Retina (tissue), 1 donor: Measurements from ENCODE around the gene ORAI2.
"Not testable (repeated sequence)": the region's sequence is repeated elsewhere in the genome, so short reads cannot be mapped to it uniquely, and the experiment has no call there.

Experiments
- DNase-seq: peaks from one replicate; pipeline ENCODE4 v3.0.0-alpha.2; 2016

The ORAI2 gene

DNA sequence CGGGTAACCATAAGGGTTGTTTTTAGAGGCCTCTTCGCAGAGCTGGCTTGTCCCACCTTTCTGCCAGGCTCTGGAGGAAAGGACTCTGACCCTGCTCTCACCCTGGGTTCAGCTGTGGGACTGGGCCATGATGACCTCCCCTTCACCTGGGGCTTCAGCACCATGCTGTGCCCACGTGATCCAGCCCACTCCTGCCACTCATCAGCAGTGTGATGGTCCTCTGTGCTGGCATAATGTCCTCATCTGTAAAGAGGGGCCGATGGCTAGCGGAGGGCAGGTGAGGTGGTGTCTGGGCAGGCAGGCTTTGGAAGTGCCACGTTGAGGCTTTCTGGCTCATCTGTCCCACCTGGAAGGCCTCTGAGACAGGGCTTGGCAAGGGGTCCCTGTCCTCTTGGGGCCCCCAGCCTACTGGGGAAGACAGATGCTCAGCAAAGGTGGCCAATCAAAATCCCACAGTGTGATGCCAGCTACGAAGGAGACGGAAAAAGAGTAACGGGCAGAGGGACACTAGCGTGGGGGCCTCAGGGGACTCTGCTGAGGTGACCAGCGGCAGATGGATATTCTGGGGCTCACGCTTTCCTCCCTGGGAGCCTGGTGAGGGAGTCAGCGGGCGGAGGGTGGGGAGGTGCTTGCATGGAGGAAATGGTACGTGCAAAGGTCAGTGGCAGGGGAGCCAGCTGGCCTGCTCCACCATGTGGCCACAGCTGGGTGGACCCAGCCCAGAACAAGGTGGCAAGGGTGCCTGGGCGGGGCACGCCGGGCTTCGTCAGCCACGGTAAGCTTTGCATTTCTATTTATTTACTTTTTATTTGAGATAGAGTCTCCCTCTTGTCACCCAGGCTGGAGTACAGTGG, 36.8 kb downstream of the ORAI2 start:
- no peak for DNase-seq

DNA sequence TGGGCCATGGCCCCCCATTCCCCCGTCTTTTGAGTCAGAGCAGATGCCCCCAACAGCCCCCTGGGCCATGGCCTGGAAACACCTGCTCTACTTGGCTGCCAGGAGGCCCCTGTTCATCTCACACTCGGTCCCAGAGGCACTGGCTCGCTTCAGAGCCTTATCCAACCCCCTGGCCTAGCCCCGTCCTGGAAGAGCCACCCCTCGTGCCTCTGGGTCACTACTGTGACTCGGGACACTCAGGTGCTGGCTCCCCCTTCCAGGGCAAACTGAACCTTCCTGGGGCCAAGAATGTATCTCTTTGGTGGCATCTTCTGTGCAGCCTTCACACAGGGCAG, 38.4 kb downstream of the ORAI2 start:
- no peak for DNase-seq

DNA sequence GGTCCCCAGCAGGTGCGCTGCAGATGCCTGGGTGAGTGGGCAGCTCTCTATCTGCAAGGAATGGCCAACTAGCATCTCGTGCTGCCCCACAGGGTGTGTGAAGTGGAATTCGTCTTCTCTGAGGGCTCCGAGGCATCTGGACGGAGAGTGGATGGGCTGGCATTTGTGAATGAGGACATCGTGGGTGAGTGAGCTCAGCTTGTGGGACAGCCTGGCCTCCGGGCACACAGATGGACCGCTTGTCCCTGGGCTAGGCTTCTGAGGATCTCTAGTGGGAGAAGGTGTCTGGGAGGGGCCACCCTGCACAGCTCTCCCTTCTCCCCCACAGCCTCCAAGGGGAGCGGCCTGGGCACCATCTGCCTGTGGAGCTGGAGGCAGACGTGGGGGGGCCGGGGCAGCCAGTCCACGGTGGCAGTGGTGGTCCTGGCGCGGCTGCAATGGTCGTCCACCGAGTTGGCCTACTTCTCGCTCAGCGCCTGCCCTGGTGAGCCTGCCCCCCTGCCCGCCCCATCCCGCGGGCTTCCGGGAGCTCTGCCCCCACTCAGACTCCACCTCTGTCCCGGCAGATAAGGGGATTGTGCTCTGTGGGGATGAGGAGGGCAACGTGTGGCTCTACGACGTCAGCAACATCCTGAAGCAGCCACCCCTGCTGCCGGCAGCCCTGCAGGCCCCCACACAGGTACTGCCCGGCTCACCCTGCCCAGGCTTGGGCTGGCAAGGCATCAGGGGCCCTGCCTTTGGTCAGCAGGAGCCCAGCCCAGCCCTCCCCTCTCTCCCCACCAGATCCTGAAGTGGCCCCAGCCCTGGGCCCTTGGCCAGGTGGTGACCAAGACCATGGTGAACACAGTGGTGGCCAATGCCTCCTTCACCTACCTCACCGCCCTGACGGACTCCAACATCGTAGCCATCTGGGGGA, 39.0 kb downstream of the ORAI2 start:
- DNase-seq = no peak

DNA sequence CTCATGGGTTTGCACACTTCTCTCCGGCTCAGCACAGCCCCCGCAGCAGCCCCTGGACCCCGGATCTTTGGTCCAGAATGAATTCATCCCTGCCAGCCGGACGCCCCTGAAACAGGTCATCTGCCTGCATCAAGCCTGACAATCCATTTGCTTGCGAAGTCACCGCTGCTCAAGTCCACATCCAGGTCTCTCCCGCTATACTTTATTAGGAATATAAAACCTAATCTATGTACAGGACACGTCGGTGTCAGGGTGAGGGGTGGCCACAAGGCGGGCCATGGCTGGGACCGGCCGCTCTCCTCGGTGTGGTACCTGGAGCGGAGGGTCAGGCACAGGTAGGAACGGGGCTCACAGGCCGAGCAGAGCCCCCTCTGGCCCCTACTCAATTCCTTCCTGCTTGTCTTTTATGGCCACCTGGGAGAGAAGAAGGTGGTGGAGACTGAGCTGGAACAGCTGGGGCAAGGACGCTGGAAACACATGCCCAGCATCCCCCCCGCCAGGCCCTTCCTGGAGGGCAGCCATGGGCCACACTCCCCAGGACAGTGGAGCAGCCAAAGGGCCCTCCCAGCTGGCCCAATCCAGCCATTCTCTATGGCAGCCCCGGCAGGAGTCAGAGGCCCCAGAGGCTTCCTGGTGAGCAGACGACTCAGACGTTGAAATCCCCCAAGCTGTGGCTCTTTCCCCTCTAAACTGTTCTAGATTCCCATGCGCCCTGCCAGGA, 40.1 kb downstream of the ORAI2 start:
- DNase-seq = no peak

DNA sequence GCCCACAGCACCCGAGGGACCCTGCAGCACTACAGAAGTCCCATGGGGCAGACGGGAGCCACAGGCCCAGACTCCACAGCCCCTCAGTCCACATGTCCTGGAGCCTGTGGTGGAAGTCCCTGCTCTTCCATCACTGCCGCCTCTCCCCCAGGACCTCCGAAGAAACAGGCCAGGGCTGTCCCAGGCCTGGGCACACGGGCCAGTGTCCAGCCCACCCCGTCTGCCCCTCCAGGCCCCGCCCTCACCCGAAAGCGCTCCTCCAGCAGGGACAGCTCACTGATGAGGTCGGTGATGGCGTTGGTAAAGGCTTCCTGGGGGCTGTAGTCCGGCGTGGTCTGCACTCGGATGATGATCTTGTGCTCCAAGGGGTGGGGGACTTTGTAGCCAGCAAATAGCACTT, 40.7 kb downstream of the ORAI2 start:
- DNase-seq = not testable (repeated sequence)

DNA sequence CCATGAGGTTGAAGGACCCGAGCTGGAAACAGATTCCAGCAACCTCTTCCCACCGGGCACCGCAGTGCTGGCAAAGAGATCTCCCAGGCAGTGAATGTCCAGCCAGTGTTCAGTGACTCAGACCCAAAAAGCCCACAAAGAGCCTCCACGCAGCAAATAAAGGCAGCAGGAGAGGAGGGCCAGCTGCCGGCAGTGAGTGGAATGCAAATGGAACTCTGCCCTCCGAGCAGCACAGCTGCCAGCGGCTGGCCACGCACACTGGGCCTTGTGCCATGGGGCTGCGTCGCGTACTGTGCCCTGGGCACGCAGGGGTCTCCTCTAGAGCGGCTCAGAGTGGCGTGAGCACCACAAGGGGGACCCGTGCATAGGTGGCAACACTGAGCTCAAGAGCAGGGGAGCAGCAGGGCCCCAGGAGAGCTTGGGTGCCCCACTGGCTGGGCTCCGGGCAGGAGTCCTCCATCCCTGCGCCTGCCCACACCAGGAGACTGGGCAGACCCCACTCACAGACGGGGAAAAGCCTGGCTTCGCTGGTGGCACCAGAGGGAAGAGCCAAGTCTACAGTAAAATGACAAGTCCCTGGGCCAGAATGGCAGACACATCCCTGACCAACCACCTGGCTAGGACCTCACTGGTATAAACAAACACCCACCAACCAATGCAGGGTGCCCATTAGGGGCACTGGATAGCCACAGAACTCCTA, 41.5 kb downstream of the ORAI2 start:
- DNase-seq = not testable (repeated sequence)

DNA sequence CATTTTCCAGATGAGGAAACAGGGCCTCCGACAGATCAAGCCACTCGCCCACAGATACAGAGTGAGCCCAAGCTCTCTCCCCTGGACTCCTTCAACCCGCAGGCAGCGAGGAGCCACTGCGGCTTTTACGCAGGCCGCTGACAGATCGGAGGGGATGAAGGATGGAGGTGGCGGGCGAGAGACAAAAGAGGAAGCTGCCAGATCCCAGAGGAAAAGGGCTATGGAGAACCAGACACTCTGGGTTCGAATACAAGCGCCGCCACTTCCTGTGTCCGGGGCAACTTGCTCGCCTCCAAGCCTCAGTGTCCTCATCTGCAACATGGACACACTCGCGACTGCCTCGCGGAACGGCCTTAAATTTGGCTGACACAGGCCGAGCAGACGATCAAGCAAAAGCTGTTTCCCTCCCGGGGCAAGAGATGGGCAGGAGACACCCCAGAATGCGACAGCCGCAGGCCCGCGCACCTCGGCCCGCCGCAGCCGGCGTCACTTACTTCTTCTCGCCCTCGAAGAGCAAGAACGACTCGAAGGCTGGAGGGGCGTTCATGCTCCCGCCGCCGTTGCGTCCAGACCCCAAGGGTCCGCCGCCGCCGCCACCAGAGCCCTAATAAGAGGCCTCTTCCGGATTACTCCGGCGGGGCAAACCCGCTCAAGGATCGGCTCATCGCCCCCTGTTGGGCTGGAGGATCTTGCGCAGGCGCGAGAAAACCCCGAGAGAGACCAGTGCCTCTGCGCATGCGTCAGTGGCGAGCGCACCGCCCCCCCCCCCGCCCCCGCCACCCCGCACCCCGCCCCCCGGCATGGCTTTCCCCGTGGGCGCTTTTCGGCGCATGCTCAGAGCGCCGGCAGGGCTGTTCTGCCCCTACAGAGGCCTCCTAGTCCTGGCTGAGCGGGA, 45.2 kb downstream of the ORAI2 start, which contains the start of gene POLR2J:
Gene POLR2J, minus strand, starts transcription at position 609 of the 895 bp plus-strand sequence. Its CDS starts 62 bp downstream, at position 547.
- DNase-seq = peak; percentile 75

DNA sequence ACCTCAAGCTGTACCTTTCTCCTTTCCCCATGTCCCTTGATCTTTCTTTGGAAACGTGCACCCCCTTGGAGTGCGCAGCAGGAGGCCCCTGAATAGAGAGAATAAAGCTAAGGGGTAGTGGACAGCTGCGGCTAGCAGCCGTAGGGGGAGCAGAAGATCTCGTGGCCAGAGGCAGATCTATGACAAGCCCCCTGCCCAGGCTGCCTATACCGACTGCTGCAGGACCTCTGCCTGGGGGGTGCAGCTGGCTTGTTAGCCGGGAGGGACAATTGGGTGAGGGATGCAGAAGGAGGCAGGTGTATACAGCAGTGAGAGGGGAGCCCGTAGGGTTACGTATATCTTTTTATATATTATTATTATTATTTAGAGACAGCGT, 45.8 kb downstream of the ORAI2 start:
- DNase-seq = not testable (repeated sequence)

DNA sequence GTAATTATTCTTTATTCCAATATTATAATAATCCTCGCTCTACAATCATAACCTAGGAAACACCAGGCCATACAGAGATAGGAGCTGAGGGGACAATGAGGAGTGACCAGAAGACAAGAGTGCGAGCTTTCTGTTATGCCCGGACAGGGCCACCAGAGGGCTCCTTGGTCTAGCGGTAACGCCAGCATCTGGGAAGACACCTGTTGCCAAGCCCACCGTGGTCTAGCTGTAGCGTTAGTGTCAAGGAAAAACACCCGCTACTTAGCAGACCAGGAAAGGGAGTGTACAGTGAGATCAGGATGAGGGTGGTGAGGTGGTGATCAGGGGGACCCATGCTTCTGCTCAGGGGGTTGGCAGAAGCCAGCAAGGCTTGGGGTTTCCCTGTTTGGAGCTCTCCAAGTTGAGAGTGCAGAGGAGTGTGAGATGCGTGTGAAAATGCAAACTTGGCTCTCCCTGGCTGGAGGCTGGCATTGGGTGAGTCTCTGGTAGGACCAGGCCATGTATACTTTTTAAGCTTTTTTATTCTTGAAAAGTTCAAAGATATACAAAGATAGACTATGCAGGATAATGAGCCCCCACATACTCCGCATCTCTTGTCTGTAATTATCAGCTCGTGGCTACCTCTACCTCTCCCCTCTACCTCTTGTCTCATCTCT, 46.7 kb downstream of the ORAI2 start:
- not testable (repeated sequence) for DNase-seq

DNA sequence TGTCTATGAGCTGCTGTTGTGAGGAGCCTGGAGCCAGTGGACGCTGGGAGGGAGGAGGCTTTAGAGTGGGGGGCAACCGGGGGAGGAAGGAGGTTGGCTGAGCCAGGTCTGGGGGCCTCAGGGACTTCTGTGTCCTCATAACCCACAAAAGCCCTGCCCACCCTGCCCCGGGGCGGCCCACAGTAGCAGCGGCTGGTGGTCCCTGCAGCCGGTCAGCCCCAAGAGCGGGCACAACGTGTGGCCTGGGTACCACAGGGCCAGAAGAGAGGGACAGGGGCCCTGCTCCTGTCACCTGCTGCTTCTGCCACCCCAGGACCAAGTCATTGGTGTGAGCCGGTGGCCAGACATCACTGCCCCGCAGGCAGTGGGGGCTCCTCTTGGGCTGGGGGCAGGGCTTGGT, 48.6 kb downstream of the ORAI2 start:
- DNase-seq = not testable (repeated sequence)

DNA sequence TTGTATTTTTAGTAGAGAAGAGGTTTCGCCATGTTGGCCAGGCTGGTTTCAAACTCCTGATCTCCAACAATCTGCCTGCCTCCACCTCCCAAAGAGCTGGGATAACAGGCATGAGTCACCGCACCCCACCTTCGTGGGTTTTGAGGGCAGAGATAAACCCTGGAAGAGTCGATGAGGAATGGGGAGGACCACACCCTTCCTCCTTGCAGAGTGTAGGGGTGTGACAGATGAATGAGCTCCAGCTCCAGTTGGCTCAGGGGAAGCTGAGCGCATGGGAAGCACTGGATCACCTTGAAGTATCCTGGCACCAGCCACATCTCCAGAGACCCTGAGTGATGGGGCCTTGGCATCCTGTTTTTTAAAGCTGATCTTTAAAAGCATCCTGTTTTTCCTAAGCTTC, 50.9 kb downstream of the ORAI2 start:
- DNase-seq = not testable (repeated sequence)

DNA sequence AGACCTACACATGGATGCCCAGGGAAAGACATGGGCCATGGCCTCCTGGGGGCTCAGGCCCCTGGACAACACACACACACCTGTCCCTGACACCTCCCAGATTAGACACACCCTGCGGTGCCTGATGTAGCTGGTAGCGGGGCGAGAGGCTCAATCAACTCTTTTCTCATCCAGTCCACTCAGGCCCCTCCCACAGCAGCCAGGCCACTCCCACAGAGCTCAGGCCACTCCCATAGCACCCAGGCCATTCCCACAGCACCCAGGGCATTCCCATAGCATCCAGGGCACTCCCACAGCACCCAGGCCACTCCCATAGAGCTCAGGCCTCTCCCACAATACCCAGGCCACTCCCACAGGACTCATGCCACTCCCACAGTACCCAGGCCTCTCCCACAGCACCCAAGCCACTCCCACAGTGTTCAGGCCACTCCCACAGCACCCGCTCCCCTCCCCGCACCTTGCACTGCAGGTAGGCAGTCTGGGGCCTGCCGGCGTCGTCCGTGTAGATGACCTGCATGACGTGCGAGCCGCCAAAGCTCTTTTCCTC, 57.2 kb downstream of the ORAI2 start:
- DNase-seq = not testable (repeated sequence)

DNA sequence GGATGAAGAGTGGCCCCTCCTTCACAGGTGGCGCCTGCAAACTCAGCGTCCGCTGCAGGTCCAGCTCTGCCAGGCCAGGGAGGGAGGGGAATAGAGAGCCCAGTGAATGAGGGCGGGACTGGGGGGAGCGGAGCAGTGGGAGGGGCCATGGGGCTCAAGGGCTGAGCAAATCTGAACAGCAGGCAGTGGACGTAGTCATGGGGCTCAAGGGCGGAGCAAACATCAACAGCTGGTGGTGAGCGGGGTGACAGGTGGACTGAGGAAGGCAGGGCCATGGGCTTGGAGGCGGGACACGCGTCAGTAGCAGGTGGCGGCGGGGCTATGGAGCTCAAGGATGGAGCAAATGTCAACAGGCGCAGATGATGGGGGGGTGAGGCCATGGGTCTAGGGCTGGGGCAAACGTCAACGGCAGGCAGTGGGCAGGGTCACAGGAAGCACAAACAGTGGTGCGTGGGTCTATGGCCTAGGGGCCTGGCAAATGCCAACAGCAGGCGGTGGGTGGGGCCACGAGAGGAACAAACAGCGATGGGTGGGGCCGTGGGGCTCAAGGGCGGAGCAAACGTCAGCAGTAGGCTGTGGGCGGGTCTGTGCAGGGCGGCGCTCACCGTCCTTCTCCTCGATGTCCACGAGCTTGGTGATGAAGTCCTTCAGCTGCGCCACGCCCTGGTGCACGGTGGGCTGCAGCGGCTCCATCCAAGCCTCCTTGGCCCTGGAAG, 60.0 kb downstream of the ORAI2 start:
- DNase-seq = not testable (repeated sequence)

DNA sequence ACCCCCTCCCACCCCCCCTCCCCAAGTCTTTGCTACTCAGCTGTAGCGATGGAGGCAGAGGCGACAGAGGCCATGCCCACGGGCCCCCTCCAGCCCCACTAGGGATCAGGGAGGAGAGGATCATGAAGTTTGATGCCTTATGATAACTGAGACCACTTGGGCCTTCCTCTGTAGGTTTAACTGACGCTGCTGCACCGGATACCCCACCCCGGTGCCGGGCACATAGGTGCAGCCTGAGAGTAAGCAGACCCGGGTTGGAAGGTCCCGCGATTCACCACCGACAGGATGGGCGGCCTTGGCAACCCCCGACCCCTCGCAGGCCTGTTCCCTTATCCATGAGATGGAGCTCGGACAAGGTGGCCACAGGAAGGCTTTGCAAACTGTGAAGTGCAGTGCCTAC, 60.7 kb downstream of the ORAI2 start:
- DNase-seq = not testable (repeated sequence)

DNA sequence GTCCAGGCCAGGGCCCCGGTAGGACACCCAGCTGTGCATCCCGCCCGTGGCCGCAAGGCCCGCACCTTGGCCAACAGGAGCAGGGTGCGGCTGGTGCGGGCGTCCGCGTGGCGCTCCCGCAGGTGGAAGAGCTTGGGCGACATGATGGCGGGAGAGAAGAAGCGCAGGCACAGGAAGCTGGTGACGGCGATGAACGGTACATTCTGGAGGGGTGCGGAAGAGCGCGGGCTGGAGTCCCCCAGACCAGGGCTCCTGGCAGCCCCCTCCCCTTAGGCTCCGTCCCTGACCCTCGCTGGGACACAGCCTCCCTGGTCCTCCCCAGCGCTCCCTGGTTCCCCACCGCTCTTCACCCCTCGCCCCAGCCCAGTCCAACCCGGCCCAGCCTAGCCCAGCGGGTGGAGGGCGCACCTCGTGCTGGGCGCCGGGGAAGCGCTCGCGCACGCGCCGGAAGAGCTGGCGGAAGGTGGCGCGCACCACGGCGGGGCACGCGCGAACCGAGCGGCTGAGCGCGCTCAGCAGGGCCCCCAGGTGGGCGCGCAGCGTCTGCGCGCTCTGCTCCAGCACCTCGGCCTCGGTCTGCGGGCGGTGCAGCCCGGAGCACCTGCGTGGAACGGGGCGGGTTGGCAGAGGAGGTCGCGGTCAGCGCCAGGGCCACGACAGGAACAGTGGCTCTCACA, 61.2 kb downstream of the ORAI2 start:
- not testable (repeated sequence) for DNase-seq

DNA sequence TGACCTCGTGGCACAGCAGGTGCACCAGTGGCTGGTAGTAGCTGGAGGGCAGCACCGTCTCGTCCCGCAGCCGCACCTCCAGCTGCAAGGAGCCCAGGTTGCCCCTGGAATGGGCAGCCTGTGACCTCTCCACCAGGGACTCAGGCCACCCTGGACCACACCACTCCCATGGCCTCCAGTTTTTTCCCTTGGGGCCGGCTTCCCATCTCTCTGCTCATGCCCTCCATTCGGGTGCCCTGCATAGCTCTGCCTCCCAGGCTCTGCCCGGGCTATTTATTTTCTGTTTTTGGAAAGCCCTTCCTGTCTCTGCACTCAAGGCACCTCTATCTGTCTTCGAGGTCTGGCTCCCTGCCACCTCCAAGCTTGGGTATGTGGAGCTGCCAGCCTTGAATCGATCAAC, 63.5 kb downstream of the ORAI2 start:
- not testable (repeated sequence) for DNase-seq

DNA sequence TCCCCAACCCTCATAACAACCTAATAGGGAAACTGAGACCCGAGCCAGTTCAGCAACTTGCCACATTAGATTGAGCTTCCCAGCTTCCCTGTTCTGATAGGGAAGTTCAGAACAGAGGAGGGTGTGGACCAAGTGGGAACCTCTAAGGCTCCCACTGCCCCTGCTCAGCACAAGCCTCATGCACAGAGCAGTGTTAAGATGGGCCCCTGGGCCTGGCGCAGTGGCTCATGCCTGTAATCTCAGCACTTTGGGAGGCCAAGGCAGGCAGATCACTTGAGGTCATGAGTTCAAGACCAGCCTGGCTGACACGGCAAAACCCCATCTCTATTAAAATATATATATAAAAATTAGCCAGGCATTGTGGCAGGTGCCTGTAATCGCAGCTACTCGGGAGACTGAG, 63.9 kb downstream of the ORAI2 start:
- not testable (repeated sequence) for DNase-seq

DNA sequence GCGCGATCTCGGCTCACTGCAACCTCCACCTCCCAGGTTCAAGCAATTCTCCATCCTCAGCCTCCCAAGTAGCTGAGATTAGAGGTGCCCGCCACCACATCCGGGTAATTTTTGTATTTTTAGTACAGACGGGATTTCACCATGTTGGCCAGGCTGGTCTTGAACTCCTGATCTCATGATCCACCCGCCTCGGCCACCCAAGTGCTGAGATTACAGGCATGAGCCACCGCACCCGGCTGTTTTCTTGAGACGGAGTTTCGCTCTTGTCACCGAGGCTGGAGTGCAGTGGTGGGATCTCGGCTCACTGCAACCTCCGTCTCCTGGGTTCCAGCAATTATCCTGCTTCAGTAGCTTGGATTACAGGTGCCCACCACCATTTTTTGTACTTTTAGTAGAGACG, 64.9 kb downstream of the ORAI2 start:
- DNase-seq = not testable (repeated sequence)

DNA sequence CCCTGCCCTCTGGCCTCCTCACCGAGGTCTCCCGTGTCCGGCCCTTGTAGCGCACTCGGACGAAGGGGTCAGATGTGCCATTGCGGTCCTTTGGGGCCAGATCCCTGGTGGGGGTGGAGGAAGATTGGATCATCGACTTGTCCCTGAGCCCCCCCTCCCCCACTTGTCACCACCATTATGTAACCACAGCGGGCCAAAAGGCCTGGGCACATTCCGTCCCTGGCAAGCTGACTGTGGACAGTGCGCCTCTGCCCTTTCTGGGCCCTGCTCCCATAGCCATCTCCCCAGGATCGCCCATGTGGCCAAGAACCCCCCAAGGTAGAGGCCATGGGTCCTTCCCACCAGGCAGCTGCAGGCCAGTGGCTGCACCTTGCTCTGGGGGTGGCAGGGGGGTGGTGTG, 69.8 kb downstream of the ORAI2 start:
- DNase-seq = not testable (repeated sequence)
